Measurements from ENCODE around the gene FIG4. TPM values are rescaled to one million over a fixed set of nuclear protein-coding genes. Genes with fewer than 3 reads are reported as not detected.

Gene FIG4
- total and polyA plus RNA-seq, 2 of the 4 experiments (the other 2 are of a cell fraction), result 12.1 to 15.4 TPM

GRCh38 chr6:109769213-109769612 is 78.1 kb downstream of the FIG4 start:
- no peak overlapping the region for H2BK120ac ChIP-seq (ENCODE audit: low read depth, low read length)
- CTCF ChIA-PET, result no interaction called here
- H2BK20ac ChIP-seq (ENCODE audit: low read depth, low read length), result no peak overlapping the region
- H4K8ac ChIP-seq (ENCODE audit: low read depth in 2 of 2, low read length in 2 of 2), result no peak overlapping the region; a peak in 1 of 4 replicates
- H3K79me1 ChIP-seq (ENCODE audit: low read depth in 1 of 2, low read length in 2 of 2), result no peaks in the 10 kb centered on the region
- H2AK5ac ChIP-seq (ENCODE audit: low read depth, low read length), result no peak overlapping the region
- H3K4me2 ChIP-seq (ENCODE audit: low read depth, low read length), result no peak overlapping the region
- no peak for DNase-seq
- TF ChIP-seq FOS (IDR thresholded peaks at IDR 0.05; ENCODE audit: low read depth, low read length), result no peak
- TF ChIP-seq CEBPB (IDR thresholded peaks at IDR 0.05; ENCODE audit: low read depth, low read length), result no peak
- TF ChIP-seq MAFK (IDR thresholded peaks at IDR 0.05; ENCODE audit: low read depth, low read length), result no peak
- no peak for TF ChIP-seq RCOR1 (IDR thresholded peaks at IDR 0.05; ENCODE audit: insufficient replicate concordance, low read length)
- no peak for TF ChIP-seq NFE2L2 (IDR thresholded peaks at IDR 0.05; ENCODE audit: low read depth, low read length)
- no peak for TF ChIP-seq CTCF (conservative IDR thresholded peaks at IDR 0.05; ENCODE audit: low read depth, low read length)
- no peak for TF ChIP-seq BHLHE40 (IDR thresholded peaks at IDR 0.05; ENCODE audit: low read depth, low read length)
- no peak for TF ChIP-seq POLR2A (IDR thresholded peaks at IDR 0.05; ENCODE audit: low read depth, low read length)
- no peak for TF ChIP-seq RAD21 (IDR thresholded peaks at IDR 0.05; ENCODE audit: low read length)
- TF ChIP-seq SMC3 (IDR thresholded peaks at IDR 0.05; ENCODE audit: low read depth, low read length), result no peak
- TF ChIP-seq MAZ (IDR thresholded peaks at IDR 0.05; ENCODE audit: borderline replicate concordance, low read depth, low read length), result no peak
- TF ChIP-seq CHD1 (IDR thresholded peaks at IDR 0.05; ENCODE audit: low read depth, low read length), result no peak
- TF ChIP-seq USF2 (IDR thresholded peaks at IDR 0.05; ENCODE audit: low read depth, low read length), result no peak
- TF ChIP-seq ELK1 (IDR thresholded peaks at IDR 0.05; ENCODE audit: borderline replicate concordance, low read depth, low read length), result no peak
- no peak overlapping the region for H3K27ac ChIP-seq (ENCODE audit: insufficient read depth, low read length)
- no peak overlapping the region for H3K18ac ChIP-seq (ENCODE audit: low read depth, low read length)
- H3K9me1 ChIP-seq (ENCODE audit: insufficient read depth, low read length), result 0 out of 2 replicates have a peak, but pooled peaks cover 9% of the 10 kb centered on the region
- H4K5ac ChIP-seq (ENCODE audit: low read depth, low read length), result no peak overlapping the region
- no peak for ATAC-seq (ENCODE audit: low read depth)
- POLR2A ChIA-PET (ENCODE audit: unreplicated experiment), result no interaction called here
- H3K4me1 ChIP-seq (ENCODE audit: control insufficient read depth, insufficient read depth, low read length), result peaks cover 11% of the 10 kb centered on the region
- H3K23ac ChIP-seq (ENCODE audit: low read depth, low read length), result no peak overlapping the region
- dilution Hi-C loops (cut with HindIII; ENCODE audit: low sequenced_read_pairs, unreplicated experiment), result no loop called here
- WGBS, 2 experiments (ENCODE audit: extremely low coverage in 2 of 2, insufficient read length in 1 of 2), result no CpG with 5 or more reads among the region's 3 CpGs
- no peaks in the 10 kb centered on the region for H3K9me3 ChIP-seq (ENCODE audit: control insufficient read depth, insufficient read depth, low read length)
- H3K36me3 ChIP-seq (ENCODE audit: control insufficient read depth, insufficient read depth, low read length), result 0 out of 2 replicates have a peak, but pooled peaks cover 1% of the 10 kb centered on the region
- H4K91ac ChIP-seq (ENCODE audit: insufficient read depth, low read depth, low read length), result no peak overlapping the region
- BruUV-seq (replicated peaks), result no TSS peak
- intact Hi-C loops (cut with micrococcal nuclease), result no loop called here
- H3K4ac ChIP-seq (ENCODE audit: low read depth, low read length), result no peak overlapping the region
- H2BK5ac ChIP-seq (ENCODE audit: low read depth, low read length, poor library complexity, severe bottlenecking), result no peak overlapping the region
- no peaks in the 10 kb centered on the region for H4K20me1 ChIP-seq (ENCODE audit: insufficient read depth, low read length)
- no peaks in the 10 kb centered on the region for H3K27me3 ChIP-seq (ENCODE audit: control insufficient read depth, insufficient read depth, low read length)
- no peak overlapping the region for H2AFZ ChIP-seq (replicated peaks; ENCODE audit: low read length, poor library complexity)
- H2BK15ac ChIP-seq (ENCODE audit: low read depth, low read length), result no peak overlapping the region
- H3K56ac ChIP-seq (ENCODE audit: extremely low read depth, insufficient read depth, low read length), result no peak overlapping the region
- no peak overlapping the region for H3K4me3 ChIP-seq (ENCODE audit: insufficient read depth, low read depth, low read length)
- H2AK9ac ChIP-seq (replicated peaks; ENCODE audit: low read depth, low read length, poor library complexity), result no peak overlapping the region
- in situ Hi-C loops (cut with MboI; ENCODE audit: low sequenced_read_pairs), result no loop called here
- no peak overlapping the region for H3K14ac ChIP-seq (replicated peaks; ENCODE audit: low read depth, low read length)
- H3K9ac ChIP-seq (ENCODE audit: low read depth, low read length), result no peak overlapping the region
